HG02798 (cell line): Measurements from ENCODE around the gene TXNDC16.
A peak's percentile ranks its signal among the peaks of the same experiment; 100 is the strongest.

Source experiments
- ATAC-seq: cut with Tn5 transposase; IDR thresholded peaks from one replicate; pipeline ENCODE4 v1.9.1; 2021; ENCODE audit warnings: mild to moderate bottlenecking; ENCODE audit not compliant: unreplicated experiment, poor library complexity

TXNDC16 gene

GRCh38 chr14:52458721-52459085 lies 93.6 kb downstream of the TXNDC16 start:
- no peak for ATAC-seq

DNA sequence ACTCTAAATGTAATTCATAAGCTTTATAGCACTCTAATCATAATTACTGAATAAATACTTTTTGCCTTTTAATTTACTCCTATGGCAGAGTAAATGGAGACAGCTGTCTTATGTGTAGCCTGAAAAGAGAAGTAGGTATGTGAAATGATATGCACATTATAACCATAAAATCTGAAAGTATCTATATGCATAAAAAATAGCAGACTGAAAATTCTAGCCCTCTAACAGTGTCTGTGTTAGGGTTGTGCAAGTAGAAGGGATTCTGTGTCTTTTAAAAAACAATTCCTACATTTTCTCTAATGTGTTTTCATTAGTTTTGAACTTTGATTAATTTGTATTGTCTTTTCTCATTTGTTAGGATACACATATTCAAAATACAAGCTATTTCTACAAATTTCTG lies 94.9 kb downstream of the TXNDC16 start:
- ATAC-seq: no peak

GRCh38 chr14:52455291-52456088 lies 96.8 kb downstream of the TXNDC16 start:
- no peak for ATAC-seq

GRCh38 chr14:52447236-52447635 lies 105.1 kb downstream of the TXNDC16 start:
- ATAC-seq: no peak

DNA sequence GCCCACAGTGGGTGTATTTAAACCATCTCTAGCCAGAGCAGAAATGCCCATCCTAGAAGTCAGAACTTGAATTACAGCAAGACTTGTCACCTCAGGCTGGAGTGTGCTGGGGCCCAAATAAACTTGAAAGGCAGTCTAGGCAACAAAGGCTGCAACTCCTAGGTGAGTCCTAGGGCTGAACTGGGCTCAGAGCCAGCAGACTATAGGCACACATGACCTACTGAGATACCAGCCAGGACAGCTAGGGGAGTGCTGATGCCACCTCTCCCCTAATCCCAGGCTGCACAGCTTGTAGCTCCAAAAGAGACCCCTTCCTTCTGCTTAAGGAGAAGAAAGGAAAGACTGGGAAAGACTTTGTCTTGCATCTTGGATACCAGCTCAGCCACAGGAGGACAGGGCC lies 106.0 kb downstream of the TXNDC16 start:
- ATAC-seq: no peak

GRCh38 chr14:52443506-52443905 lies 108.8 kb downstream of the TXNDC16 start:
- ATAC-seq: no peak

GRCh38 chr14:52442602-52443001 lies 109.7 kb downstream of the TXNDC16 start:
- no peak for ATAC-seq

DNA sequence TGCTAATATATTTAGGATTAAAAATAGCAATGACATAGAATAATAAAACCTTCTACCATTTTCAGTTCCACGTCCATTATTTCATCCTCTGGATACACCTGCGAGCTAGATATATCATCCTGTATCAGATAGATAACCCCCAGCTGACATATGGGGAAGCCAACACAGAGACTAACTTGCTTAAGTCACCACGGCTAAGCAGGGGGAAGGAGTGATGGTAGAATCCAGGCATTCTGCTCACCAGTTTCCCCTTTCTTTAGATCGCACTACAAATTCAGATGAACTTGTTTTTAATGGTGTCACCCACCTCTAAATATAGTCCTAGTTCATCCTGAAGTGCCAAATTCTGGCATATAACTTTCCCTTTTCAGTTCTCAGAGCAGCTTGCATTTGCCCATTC lies 110.1 kb downstream of the TXNDC16 start:
- ATAC-seq: no peak

DNA sequence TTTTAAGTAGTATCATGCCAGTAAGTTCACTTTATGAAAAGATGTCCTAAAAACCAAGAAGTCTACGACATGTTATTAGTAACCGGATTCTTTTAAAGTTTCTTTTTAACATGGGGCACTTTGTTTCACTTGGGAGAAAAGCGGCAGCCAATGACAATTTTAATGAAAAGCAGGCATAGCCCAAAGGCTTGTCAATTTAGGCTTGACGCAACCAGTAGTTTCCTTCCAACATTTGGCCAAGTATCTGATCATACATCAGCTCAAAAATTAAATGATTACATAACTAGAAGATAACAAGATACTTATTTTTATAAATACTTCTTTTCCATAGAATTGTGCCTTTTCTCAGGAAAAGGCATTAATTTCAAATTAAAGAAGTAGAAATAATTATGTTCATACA lies 112.8 kb downstream of the TXNDC16 start:
- no peak for ATAC-seq

DNA sequence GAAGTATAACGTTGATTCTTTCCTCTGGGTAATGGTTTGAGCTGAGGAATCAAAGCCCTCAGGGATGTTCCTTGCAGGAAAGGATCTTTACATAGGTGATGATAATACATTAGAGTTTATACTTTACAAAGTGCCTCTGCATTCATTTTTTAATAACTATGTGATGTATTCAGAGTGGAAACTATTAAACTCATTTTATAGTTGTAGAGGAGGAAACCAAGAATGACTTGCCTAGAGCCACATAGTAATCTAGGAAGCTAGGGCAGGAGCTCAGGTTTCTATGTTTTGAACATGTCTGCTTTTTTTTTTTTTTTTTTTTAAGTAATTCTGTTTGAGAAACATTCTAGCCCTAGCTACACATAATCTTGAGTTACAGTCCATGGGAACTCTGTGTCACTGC lies 117.3 kb downstream of the TXNDC16 start:
- ATAC-seq: no peak

DNA sequence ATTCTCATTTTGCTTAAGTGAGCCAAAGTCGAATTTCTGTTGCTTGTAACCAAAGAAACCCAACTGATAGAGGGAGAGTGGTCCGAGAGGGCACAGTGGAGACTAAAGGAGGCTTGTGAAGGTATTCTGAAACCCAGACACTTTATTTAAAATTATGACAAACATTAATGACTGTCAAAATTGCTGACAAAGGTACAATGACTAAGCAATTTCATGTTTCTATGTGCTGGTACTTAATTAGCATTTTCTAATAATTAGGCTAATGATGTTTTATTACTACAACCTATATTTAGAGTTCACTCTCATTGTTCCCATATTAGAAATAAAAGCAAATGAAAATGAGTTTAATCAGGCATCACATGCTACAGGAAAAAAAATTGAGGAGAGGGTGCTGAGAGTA lies 121.8 kb downstream of the TXNDC16 start:
- no peak for ATAC-seq

GRCh38 chr14:52429451-52429850 lies 122.9 kb downstream of the TXNDC16 start:
- ATAC-seq: no peak

- ATAC-seq: no peak
Measured at GRCh38 chr14:52427460-52427859, 124.8 kb downstream of the TXNDC16 start.

DNA sequence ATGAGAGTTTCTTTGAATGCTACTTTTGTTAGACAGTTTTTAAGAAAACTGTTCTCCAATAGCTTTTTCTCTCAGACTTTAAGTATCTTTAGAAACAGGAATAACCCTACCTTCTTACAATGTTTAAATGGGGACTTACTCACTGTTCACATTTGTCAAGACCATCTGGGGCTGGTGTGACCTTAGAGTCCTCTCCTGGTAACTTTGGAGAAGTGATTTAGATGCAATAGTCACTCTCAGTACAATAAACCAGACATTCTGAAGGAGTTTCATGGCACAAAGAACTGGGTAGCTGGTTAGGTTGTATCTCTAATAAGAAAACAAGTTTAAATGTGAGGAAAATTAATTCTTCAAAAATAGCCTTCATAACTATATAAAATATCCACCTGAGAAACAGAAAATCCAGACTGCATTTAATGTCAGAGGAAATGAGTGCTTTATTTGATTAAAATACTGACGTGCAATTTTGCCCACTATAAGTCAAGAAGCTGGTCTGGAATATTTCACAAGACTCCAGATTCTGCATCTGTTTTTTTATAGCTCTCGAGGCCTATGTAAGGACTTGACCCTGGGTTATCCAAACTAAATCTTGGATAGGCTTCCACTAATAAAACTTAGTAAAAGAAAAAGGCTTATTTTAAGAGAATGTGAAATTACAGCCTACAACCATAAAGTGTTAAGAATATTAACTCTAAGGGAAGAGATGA lies 129.5 kb downstream of the TXNDC16 start:
- no peak for ATAC-seq

DNA sequence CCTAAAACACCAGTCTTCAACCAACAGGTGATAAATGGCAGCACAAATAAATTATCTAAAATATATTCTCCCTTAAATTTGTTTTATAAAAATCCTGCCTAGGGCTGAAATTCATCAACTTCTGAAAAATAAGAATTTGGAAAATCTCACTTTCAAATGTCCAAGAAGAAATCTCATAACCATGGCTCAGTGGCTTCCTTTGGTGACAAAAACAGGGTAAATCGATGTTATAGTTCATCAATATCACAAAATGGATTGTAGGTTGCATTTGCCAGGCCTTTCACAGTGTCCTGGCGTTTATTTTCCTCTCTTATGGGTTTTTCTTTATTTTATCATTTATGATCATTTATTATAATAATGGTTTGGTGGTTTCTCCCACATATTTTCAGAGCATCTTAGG lies 135.2 kb downstream of the TXNDC16 start:
- ATAC-seq: no peak

DNA sequence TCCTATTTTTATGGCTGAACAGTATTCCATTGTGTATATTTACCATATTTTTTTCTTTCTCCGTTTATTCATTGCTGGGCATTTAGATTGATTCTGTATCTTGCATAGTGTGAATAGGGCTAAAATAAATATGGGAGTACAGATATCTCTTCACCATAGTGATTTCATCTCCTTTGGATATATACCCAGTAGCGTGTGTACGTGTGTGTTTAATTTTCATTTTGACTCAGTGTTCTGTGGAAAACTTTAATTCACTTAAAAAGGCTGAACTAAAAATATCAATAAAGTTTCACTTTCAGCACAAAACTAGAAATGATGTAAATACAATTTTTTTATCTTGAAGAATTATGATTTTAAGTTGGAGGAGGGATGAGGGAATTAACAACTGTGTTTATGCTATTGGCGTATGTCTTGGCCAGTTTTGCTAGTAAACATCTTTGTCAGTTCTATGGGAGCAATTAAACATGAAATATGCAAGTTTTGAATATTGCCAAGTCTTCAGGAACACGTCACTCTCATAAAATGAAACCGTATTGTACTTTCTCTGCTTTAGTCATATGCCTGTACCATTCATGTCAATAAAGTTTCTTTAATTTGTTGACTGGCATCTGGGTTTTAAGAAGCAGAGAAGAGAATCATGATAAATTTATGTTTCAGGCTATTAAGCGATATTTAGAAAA lies 138.4 kb downstream of the TXNDC16 start:
- no peak for ATAC-seq

DNA sequence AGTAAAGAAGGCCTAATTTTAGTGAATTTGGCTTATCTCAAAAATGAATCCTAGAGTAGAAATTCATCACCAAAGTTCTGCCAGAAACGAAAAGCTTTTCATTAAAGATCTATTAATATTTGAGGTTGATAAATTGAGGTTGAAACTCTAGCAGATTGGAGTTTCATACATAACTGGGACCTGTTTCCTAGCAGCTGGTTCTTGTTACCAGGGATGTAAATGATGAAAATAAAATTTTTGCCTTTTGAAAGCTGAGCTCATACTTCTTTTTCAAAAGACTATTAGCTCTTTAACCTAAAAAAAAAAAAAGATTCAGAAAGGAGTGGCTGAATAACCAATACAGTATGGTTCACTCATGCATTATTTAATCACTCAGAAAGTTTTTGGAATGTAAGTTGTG lies 139.9 kb downstream of the TXNDC16 start:
- ATAC-seq: no peak

GRCh38 chr14:52405314-52405713 lies 147.0 kb downstream of the TXNDC16 start:
- ATAC-seq: no peak

DNA sequence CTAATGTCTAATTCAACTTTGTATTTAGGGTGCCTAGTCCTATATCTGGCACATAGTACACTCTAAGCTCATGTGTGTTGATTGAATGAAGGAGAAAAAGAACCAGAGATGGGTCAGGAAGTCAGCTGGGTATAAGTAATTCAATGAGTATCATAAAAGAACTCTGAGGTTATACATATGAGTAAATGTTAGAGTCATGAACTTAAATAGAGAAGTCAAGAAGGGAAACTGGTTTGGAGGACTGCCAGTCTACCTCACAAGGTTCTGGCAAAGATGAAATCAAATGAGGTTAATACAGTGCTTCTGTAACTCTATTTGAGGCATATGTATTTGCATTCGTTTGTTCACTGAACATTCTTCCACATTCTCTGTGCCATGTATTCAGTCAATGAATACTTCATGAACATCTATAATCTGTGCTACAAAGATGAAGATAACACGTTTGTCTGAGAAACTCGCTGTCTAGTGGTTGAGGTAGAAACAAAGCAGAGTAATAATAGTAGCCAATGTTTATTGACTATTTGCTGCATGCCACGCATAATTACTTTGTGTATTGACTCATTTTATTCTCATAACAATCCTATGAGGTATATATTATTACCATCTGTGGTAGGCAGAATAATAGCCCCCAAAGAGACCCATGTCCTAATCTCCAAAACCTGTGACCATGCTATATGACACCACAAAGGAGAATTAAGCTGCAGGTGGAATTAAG lies 149.3 kb downstream of the TXNDC16 start:
- peak; percentile 71 for ATAC-seq

GRCh38 chr14:52400846-52401245 lies 151.5 kb downstream of the TXNDC16 start:
- no peak for ATAC-seq
